Esophagus muscularis mucosa (tissue), 4 donors: ENCODE results near the gene THTPA. TPM values are rescaled to one million over a fixed set of nuclear protein-coding genes. Genes with fewer than 3 reads are reported as not detected.

Experiments used
- DNase-seq: peaks from one replicate; pipeline ENCODE4 v3.0.0-alpha.2; 2017; ENCODE audit errors: extremely low spot score
- H3K27ac ChIP-seq, 4 donors: fragments of 200-600 bp; sonication (generic); replicated peaks in 1 of 4; 1 replicate in 3 of 4; 2 replicates in 1 of 4; pipeline ENCODE4 v1.5.1; 2016 to 2019; ENCODE audit warnings: mild to moderate bottlenecking in 1 of 4
- H3K27me3 ChIP-seq, 4 donors: fragments of 200-600 bp; sonication (generic); one replicate each; pipeline versions ENCODE4 v1.5.1 to v1.6.0; 2016 to 2019
- H3K36me3 ChIP-seq, 4 donors: fragments of 200-600 bp; sonication (generic); one replicate each; pipeline ENCODE4 v1.5.1; 2016 to 2019
- H3K4me1 ChIP-seq, 4 donors: fragments of 200-600 bp; sonication (generic); one replicate each; pipeline ENCODE4 v1.5.1; 2016 to 2019
- H3K4me3 ChIP-seq, 4 donors: fragments of 200-600 bp; sonication (generic); 1 replicate in 2 of 4; 2 replicates in 2 of 4; pipeline ENCODE4 v1.5.1; 2016 to 2019; ENCODE audit warnings: mild to moderate bottlenecking in 4 of 4, moderate library complexity in 1 of 4
- H3K9me3 ChIP-seq, 4 donors: fragments of 200-600 bp; sonication (generic); 1 replicate in 3 of 4; 2 replicates in 1 of 4; pipeline ENCODE4 v1.5.1; 2016 to 2019
- CTCF ChIP-seq, 3 experiments: fragments of 200-600 bp in 2 of 3; fragments of 450-650 bp in 1 of 3; sonication (generic) in 2 of 3; IDR thresholded peaks; one replicate each; pipeline ENCODE4 v1.5.1; 2017 to 2019; ENCODE audit warnings: antibody characterized with exemption in 3 of 3, mild to moderate bottlenecking in 2 of 3, moderate library complexity in 1 of 3
- EP300 ChIP-seq: sonication (generic); formaldehyde crosslinking; IDR thresholded peaks from one replicate; pipeline ENCODE4 v1.6.1; 2017; ENCODE audit warnings: antibody characterized with exemption
- POLR2A ChIP-seq: fragments of 450-650 bp; IDR thresholded peaks from one replicate; pipeline ENCODE4 v1.6.1; 2017; ENCODE audit warnings: antibody characterized with exemption, moderate library complexity, mild to moderate bottlenecking, low read depth
- POLR2AphosphoS5 ChIP-seq, 2 donors: sonication (generic); formaldehyde crosslinking; IDR thresholded peaks; one replicate each; pipeline ENCODE4 v1.6.1; 2017; ENCODE audit warnings: antibody characterized with exemption in 2 of 2
- WGBS: methylation state at CpG from one replicate; pipeline ENCODE4 v1.1.5; 2018; 5-methylcytosine and 5-hydroxymethylcytosine counted together
- intact Hi-C: fragments of 100-400 bp; cut with DNase I; formaldehyde crosslinking; loops from one replicate; pipeline ENCODE4 v1.15.1; 2023
- total RNA-seq, 4 donors: library from RNA; depleted of rRNA; stranded (reverse); fragments of >200 nt; gene quantifications; one replicate each; pipeline versions ENCODE4 v1.1.0 to v1.2.1, GENCODE V29; 2016

THTPA gene
- total RNA-seq, 4 donors from 2014 or later = 18.3 to 20.0 (median 19.7) TPM

- no peak for DNase-seq
- Histone ChIP-seq H3K4me1 (peaks cover 0 to 12% (median 2%) of the 10 kb centered on the region in 4 donors), H3K36me3 (peaks cover 0 to 19% (median 3%) of the 10 kb centered on the region in 4 donors), H3K9me3 (no peaks in the 10 kb centered on the region), H3K27ac (no peak overlapping the region), H3K27me3 (no peaks in the 10 kb centered on the region), H3K4me3 (no peak overlapping the region)
- TF ChIP-seq EP300 = no peak
- no peak for TF ChIP-seq POLR2AphosphoS5 (IDR thresholded peaks at IDR 0.05)
- no peak for TF ChIP-seq CTCF (IDR thresholded peaks at IDR 0.05)
- no peak for TF ChIP-seq POLR2A
- intact Hi-C loops = no loop called here
- 69% methylated on average over 13 of the region's 13 CpGs for WGBS
These were observed 18.6 kb upstream of the THTPA start for GRCh38 chr14:23537351-23538049.

- no peaks in the 10 kb centered on the region for H3K9me3 ChIP-seq
These were observed 17.9 kb upstream of the THTPA start for GRCh38 chr14:23538050-23538718.

GRCh38 chr14:23538785-23539184 is 17.3 kb upstream of the THTPA start:
- WGBS = 46% methylated on average over 7 of the region's 7 CpGs
- no peaks in the 10 kb centered on the region for H3K27me3 ChIP-seq
- intact Hi-C loops = no loop called here
- DNase-seq = no peak
- H3K36me3 ChIP-seq = peaks cover 0 to 16% (median 0%) of the 10 kb centered on the region in 4 donors
- no peak overlapping the region for H3K27ac ChIP-seq
- no peaks in the 10 kb centered on the region for H3K9me3 ChIP-seq
- H3K4me1 ChIP-seq = peaks cover 0 to 12% (median 2%) of the 10 kb centered on the region in 4 donors
- TF ChIP-seq POLR2AphosphoS5 (IDR thresholded peaks at IDR 0.05) (no peak), CTCF (IDR thresholded peaks at IDR 0.05) (no peak), POLR2A (no peak), EP300 (no peak)
- no peak overlapping the region for H3K4me3 ChIP-seq

More at GRCh38 chr14:23538050-23538718, 17.9 kb upstream of the THTPA start:
- H3K36me3 ChIP-seq = peaks cover 0 to 18% (median 3%) of the 10 kb centered on the region in 4 donors
- H3K27me3 ChIP-seq = no peaks in the 10 kb centered on the region
- no peak for TF ChIP-seq EP300
- TF ChIP-seq CTCF (IDR thresholded peaks at IDR 0.05) = no peak
- TF ChIP-seq POLR2A = no peak
- no peak for TF ChIP-seq POLR2AphosphoS5 (IDR thresholded peaks at IDR 0.05)
- 76% methylated on average over 10 of the region's 10 CpGs for WGBS
- intact Hi-C loops = no loop called here
- DNase-seq = no peak
- H3K4me1 ChIP-seq = peaks cover 0 to 12% (median 2%) of the 10 kb centered on the region in 4 donors
- H3K27ac ChIP-seq = no peak overlapping the region
- no peak overlapping the region for H3K4me3 ChIP-seq

- H3K27ac ChIP-seq = no peak overlapping the region
- WGBS = 42% methylated on average over 10 of the region's 10 CpGs
- intact Hi-C loops = no loop called here
These were observed 16.6 kb upstream of the THTPA start for GRCh38 chr14:23539248-23540140.

More at GRCh38 chr14:23539248-23540140, 16.6 kb upstream of the THTPA start:
- DNase-seq = no peak
- H3K9me3 ChIP-seq = no peaks in the 10 kb centered on the region
- H3K36me3 ChIP-seq = peaks cover 0 to 9% (median 0%) of the 10 kb centered on the region in 4 donors
- TF ChIP-seq EP300 (no peak), POLR2A (no peak), CTCF (IDR thresholded peaks at IDR 0.05) (peak; percentile 48 to 84 (median 58)), POLR2AphosphoS5 (IDR thresholded peaks at IDR 0.05) (no peak)
- H3K27me3 ChIP-seq = no peaks in the 10 kb centered on the region
- H3K4me1 ChIP-seq = peaks cover 0 to 14% (median 4%) of the 10 kb centered on the region in 4 donors
- no peak overlapping the region for H3K4me3 ChIP-seq
